Keratinocyte (primary cell): Measurements from ENCODE around the gene KSR2. TPM values are rescaled to one million over a fixed set of nuclear protein-coding genes. Genes with fewer than 3 reads are reported as not detected.

Source experiments
- DNase-seq: peaks from one replicate; pipeline ENCODE4 v3.0.0-alpha.2; 2011; ENCODE audit warnings: low read depth, missing footprints, low spot score
- FAIRE-seq: peaks from 2 replicates; lab custom pipeline; 2011; peaks lifted over from hg19 to GRCh38; lab: Jason Lieb, UNC
- H2AFZ ChIP-seq: 2 replicates; pipeline ENCODE4 v1.6.0; 2012; ENCODE audit warnings: low read length, control low read depth, inconsistent platforms; ENCODE audit not compliant: control insufficient read depth
- H3K27ac ChIP-seq: 2 replicates; pipeline ENCODE4 v1.5.1; 2011; ENCODE audit warnings: low read length; ENCODE audit not compliant: control insufficient read depth, insufficient read depth
- H3K27me3 ChIP-seq: 3 replicates; pipeline ENCODE4 v1.6.0; 2011; ENCODE audit warnings: low read length; ENCODE audit not compliant: control insufficient read depth, insufficient read depth; ENCODE audit errors: extremely low read depth
- H3K36me3 ChIP-seq, 2 experiments: 2 replicates in 1 of 2; 3 replicates in 1 of 2; pipeline ENCODE4 v1.5.1; 2011; ENCODE audit warnings: low read length in 2 of 2, mild to moderate bottlenecking in 1 of 2; ENCODE audit not compliant: control insufficient read depth in 2 of 2, insufficient read depth in 2 of 2; ENCODE audit errors: extremely low read depth in 1 of 2
- H3K4me1 ChIP-seq: 3 replicates; pipeline ENCODE4 v1.5.1; 2011; ENCODE audit warnings: low read length; ENCODE audit not compliant: control insufficient read depth, insufficient read depth; ENCODE audit errors: extremely low read depth
- H3K4me2 ChIP-seq: 3 replicates; pipeline ENCODE4 v1.6.0; 2011; ENCODE audit warnings: low read depth, low read length; ENCODE audit not compliant: control insufficient read depth, insufficient read depth; ENCODE audit errors: extremely low read depth
- H3K4me3 ChIP-seq, 3 experiments: fragments of 200-600 bp in 1 of 3; sonication (generic) in 1 of 3; 2 replicates in 2 of 3; 3 replicates in 1 of 3; pipeline ENCODE4 v1.5.1; 2011 to 2016; ENCODE audit warnings: low read length in 3 of 3, mild to moderate bottlenecking in 3 of 3, control low read depth in 2 of 3, inconsistent platforms in 1 of 3, low read depth in 1 of 3, mixed read lengths in 1 of 3, mixed run types in 1 of 3, moderate library complexity in 1 of 3; ENCODE audit not compliant: control insufficient read depth in 2 of 3, insufficient read depth in 2 of 3; ENCODE audit errors: extremely low read depth in 1 of 3
- H3K79me2 ChIP-seq: 2 replicates; pipeline ENCODE4 v1.6.0; 2012; ENCODE audit warnings: low read length; ENCODE audit not compliant: control insufficient read depth, insufficient read depth
- H3K9ac ChIP-seq: 3 replicates; pipeline ENCODE4 v1.6.0; 2011; ENCODE audit warnings: low read length; ENCODE audit not compliant: control insufficient read depth, insufficient read depth; ENCODE audit errors: extremely low read depth
- H3K9me1 ChIP-seq: 3 replicates; pipeline ENCODE4 v1.6.0; 2011; ENCODE audit warnings: low read length; ENCODE audit not compliant: control insufficient read depth, insufficient read depth; ENCODE audit errors: extremely low read depth
- H3K9me3 ChIP-seq: 2 replicates; pipeline ENCODE4 v1.5.1; 2012; ENCODE audit warnings: low read depth, low read length; ENCODE audit not compliant: control insufficient read depth
- H4K20me1 ChIP-seq: 3 replicates; pipeline ENCODE4 v1.6.0; 2011; ENCODE audit warnings: low read length; ENCODE audit not compliant: control insufficient read depth, insufficient read depth; ENCODE audit errors: extremely low read depth
- CTCF ChIP-seq, 3 experiments: IDR thresholded peaks in 1 of 3; conservative IDR thresholded peaks in 1 of 3; optimal IDR thresholded peaks in 1 of 3; 2 replicates in 2 of 3; 3 replicates in 1 of 3; pipeline versions ENCODE3 to v1.5.1; 2011; ENCODE audit warnings: low read length in 3 of 3, mild to moderate bottlenecking in 3 of 3, moderate library complexity in 2 of 3, control low read depth in 1 of 3, inconsistent platforms in 1 of 3; ENCODE audit not compliant: insufficient read depth in 2 of 3; ENCODE audit errors: extremely low read depth in 1 of 3
- EZH2 ChIP-seq: IDR thresholded peaks from one replicate; pipeline ENCODE4 v1.6.1; 2012; ENCODE audit warnings: inconsistent platforms, mild to moderate bottlenecking, low read length, moderate library complexity
- dilution Hi-C: fragments of 300-500 bp; cut with MboI; formaldehyde crosslinking; loops from one replicate; pipeline ENCODE4 v1.7.0; 2020; ENCODE audit warnings: low sequenced_read_pairs; ENCODE audit not compliant: extremely low pct_ligation_motif_present
- polyA plus RNA-seq, 5 experiments: library from polyadenylated mRNA; depleted of rRNA in 3 of 5; stranded (reverse) in 3 of 5; stranded (forward) in 1 of 5; unstranded in 1 of 5; fragments of >200 nt; gene quantifications; 1 replicate in 1 of 5; 2 replicates in 3 of 5; 3 replicates in 1 of 5; pipeline versions ENCODE4 v1.2.1 to v1.2.3, GENCODE V29; 2011 to 2012; ENCODE audit warnings: missing spikeins in 2 of 5, low read depth in 1 of 5, low replicate concordance in 1 of 5

The KSR2 gene
- polyA plus RNA-seq, 1 donor (not counting 4 experiments of a cell fraction or from before 2014, with no cell fraction given), result 0.01 TPM

GRCh38 chr12:117797202-117797601 lies 171.6 kb downstream of the KSR2 start:
- no peak overlapping the region for H3K27ac ChIP-seq
- H3K9me1 ChIP-seq, result no peaks in the 10 kb centered on the region
- no peak overlapping the region for H3K9ac ChIP-seq
- H2AFZ ChIP-seq, result no peak overlapping the region
- FAIRE-seq, result no peak
- no peaks in the 10 kb centered on the region for H3K4me1 ChIP-seq
- no peaks in the 10 kb centered on the region for H3K27me3 ChIP-seq
- no peak for TF ChIP-seq CTCF (optimal IDR thresholded peaks at IDR 0.05 in 1 of 3, IDR thresholded peaks at IDR 0.05 in 1 of 3, conservative IDR thresholded peaks at IDR 0.05 in 1 of 3; ENCODE audit: extremely low read depth in 1 of 3, insufficient read depth in 2 of 3, low read length in 3 of 3)
- TF ChIP-seq EZH2, result no peak
- H3K4me2 ChIP-seq, result no peak overlapping the region
- no peaks in the 10 kb centered on the region for H3K36me3 ChIP-seq
- no peaks in the 10 kb centered on the region for H3K79me2 ChIP-seq
- no peaks in the 10 kb centered on the region for H4K20me1 ChIP-seq
- DNase-seq, result no peak
- dilution Hi-C loops, result no loop called here
- no peak overlapping the region for H3K4me3 ChIP-seq
- H3K9me3 ChIP-seq, result peaks cover 14% of the 10 kb centered on the region

- H3K4me3 ChIP-seq, result no peak overlapping the region
- DNase-seq (no peak), FAIRE-seq (no peak)
- no peaks in the 10 kb centered on the region for H3K27me3 ChIP-seq
- TF ChIP-seq CTCF (optimal IDR thresholded peaks at IDR 0.05 in 1 of 3, IDR thresholded peaks at IDR 0.05 in 1 of 3, conservative IDR thresholded peaks at IDR 0.05 in 1 of 3; ENCODE audit: extremely low read depth in 1 of 3, insufficient read depth in 2 of 3, low read length in 3 of 3) (no peak), EZH2 (no peak)
- no peak overlapping the region for H2AFZ ChIP-seq
- H3K4me1 ChIP-seq, result no peaks in the 10 kb centered on the region
- no peak overlapping the region for H3K9ac ChIP-seq
- peaks cover 14% of the 10 kb centered on the region for H3K9me3 ChIP-seq
- H3K9me1 ChIP-seq, result no peaks in the 10 kb centered on the region
- no peak overlapping the region for H3K27ac ChIP-seq
- no peaks in the 10 kb centered on the region for H3K79me2 ChIP-seq
- dilution Hi-C loops, result no loop called here
- no peaks in the 10 kb centered on the region for H4K20me1 ChIP-seq
- no peak overlapping the region for H3K4me2 ChIP-seq
- no peaks in the 10 kb centered on the region for H3K36me3 ChIP-seq
These were observed 175.8 kb downstream of the KSR2 start for GRCh38 chr12:117792877-117793424.
